Left cardiac atrium (tissue), 4 donors: ENCODE measurements around the gene BIRC6. TPM values are rescaled to one million over a fixed set of nuclear protein-coding genes. Genes with fewer than 3 reads are reported as not detected.
"Not testable (repeated sequence)": the region's sequence is repeated elsewhere in the genome, so short reads cannot be mapped to it uniquely, and the experiment has no call there.

Experiments
- ATAC-seq, 2 donors: fragments of 200-7000 bp; cut with Tn5 transposase; one replicate each; pipeline ENCODE4 v1.9.1; 2020; ENCODE audit warnings: mild to moderate bottlenecking in 2 of 2, moderate library complexity in 2 of 2
- DNase-seq: peaks from one replicate; pipeline ENCODE4 v3.0.0-alpha.2; 2020
- intact Hi-C, 2 donors: fragments of 100-400 bp; cut with DNase I; formaldehyde crosslinking; loops; one replicate each; pipeline versions ENCODE4 v1.14.1 to v1.15.1; 2022 to 2023
- total RNA-seq, 2 donors: library from RNA; stranded (reverse); fragmentation: NEBNext Ultra II Directional; extraction: Animal tissue kit (Norgen Biotek cat#: 25700); gene quantifications; one replicate each; pipeline ENCODE4 v1.2.1, GENCODE V29; 2021
- donor health status: DM: no; HTN: yes; CAD: no.
- donor health status: DM: no; HTN: yes; CAD: no; lungs with severe emphysema.
- donor health status: DM: yes; HTN: yes; CAD: no.
- donor health status: Dilated cardiomyopathy.

BIRC6 gene
- total RNA-seq, 2 donors from 2014 or later = 38.6 to 52.5 TPM

GRCh38 chr2:32425719-32426141, 68.9 kb downstream of the BIRC6 start:
- ATAC-seq (no peak), DNase-seq (no peak)
- intact Hi-C loops = no loop called here

GRCh38 chr2:32427672-32428610, 71.1 kb downstream of the BIRC6 start:
- DNase-seq (no peak), ATAC-seq (peak in 1 of 2 donors; percentile 41)
- intact Hi-C loops = no loop called here

- intact Hi-C loops = no loop called here
Measured at GRCh38 chr2:32430804-32431203, 74.0 kb downstream of the BIRC6 start.

GRCh38 chr2:32436150-32436549, 79.3 kb downstream of the BIRC6 start:
- ATAC-seq = no peak
- intact Hi-C loops = no loop called here
- no peak for DNase-seq

More at GRCh38 chr2:32430804-32431203, 74.0 kb downstream of the BIRC6 start:
- DNase-seq = no peak
- ATAC-seq = no peak

- intact Hi-C loops = no loop called here
- DNase-seq (no peak), ATAC-seq (no peak)
Measured at GRCh38 chr2:32442020-32442467, 85.2 kb downstream of the BIRC6 start.

- DNase-seq (no peak), ATAC-seq (no peak)
- intact Hi-C loops = no loop called here
Measured at GRCh38 chr2:32446369-32446768, 89.5 kb downstream of the BIRC6 start.

- ATAC-seq (no peak), DNase-seq (no peak)
- intact Hi-C loops = no loop called here
Measured at GRCh38 chr2:32450851-32451250, 94.0 kb downstream of the BIRC6 start.

- intact Hi-C loops = no loop called here
- DNase-seq (no peak), ATAC-seq (no peak)
Measured at GRCh38 chr2:32452338-32453064, 95.7 kb downstream of the BIRC6 start.

GRCh38 chr2:32453242-32454062, 96.6 kb downstream of the BIRC6 start:
- ATAC-seq = no peak
- DNase-seq = no peak
- intact Hi-C loops = no loop called here

GRCh38 chr2:32455816-32456215, 99.0 kb downstream of the BIRC6 start:
- no peak for ATAC-seq

GRCh38 chr2:32456808-32457207, 100.0 kb downstream of the BIRC6 start:
- intact Hi-C loops = no loop called here
- DNase-seq = no peak
- no peak for ATAC-seq

More at GRCh38 chr2:32455816-32456215, 99.0 kb downstream of the BIRC6 start:
- intact Hi-C loops = no loop called here
- no peak for DNase-seq

GRCh38 chr2:32457814-32458213, 101.0 kb downstream of the BIRC6 start:
- DNase-seq (no peak), ATAC-seq (no peak)
- intact Hi-C loops = no loop called here

- DNase-seq, ATAC-seq, intact Hi-C loops: not testable (repeated sequence)
Measured at GRCh38 chr2:32460861-32461260, 104.0 kb downstream of the BIRC6 start.

- ATAC-seq = no peak
- no peak for DNase-seq
- intact Hi-C loops = no loop called here
Measured at GRCh38 chr2:32463110-32463509, 106.3 kb downstream of the BIRC6 start.

GRCh38 chr2:32464431-32464830, 107.6 kb downstream of the BIRC6 start:
- intact Hi-C loops = no loop called here
- DNase-seq (no peak), ATAC-seq (no peak)

GRCh38 chr2:32472605-32473004, 115.8 kb downstream of the BIRC6 start:
- no peak for ATAC-seq
- no peak for DNase-seq
- intact Hi-C loops = no loop called here

GRCh38 chr2:32474381-32474780, 117.6 kb downstream of the BIRC6 start:
- intact Hi-C loops = no loop called here
- ATAC-seq (no peak), DNase-seq (no peak)

GRCh38 chr2:32478889-32479620, 122.2 kb downstream of the BIRC6 start:
- ATAC-seq = no peak
- intact Hi-C loops = no loop called here
- DNase-seq = no peak

GRCh38 chr2:32479993-32480392, 123.2 kb downstream of the BIRC6 start:
- intact Hi-C loops = no loop called here
- DNase-seq (no peak), ATAC-seq (no peak)
